Measurements from ENCODE around the gene TBC1D8.

Gene TBC1D8

GRCh38 chr2:100972452-100972851, 178.7 kb downstream of the TBC1D8 start:
- DNase-seq: no peak

- no peak for DNase-seq
These were observed 180.0 kb downstream of the TBC1D8 start for GRCh38 chr2:100971221-100971620.

- no peak for DNase-seq
These were observed 181.2 kb downstream of the TBC1D8 start for GRCh38 chr2:100969998-100970397.

GRCh38 chr2:100968146-100969145, 182.7 kb downstream of the TBC1D8 start:
- DNase-seq: no peak

- no peak for DNase-seq
These were observed 183.5 kb downstream of the TBC1D8 start for GRCh38 chr2:100967716-100968115.

- no peak for DNase-seq
These were observed 185.6 kb downstream of the TBC1D8 start for GRCh38 chr2:100965596-100965995.

- no peak for DNase-seq
These were observed 186.5 kb downstream of the TBC1D8 start for GRCh38 chr2:100964681-100965169.

- no peak for DNase-seq
These were observed 187.0 kb downstream of the TBC1D8 start for GRCh38 chr2:100964222-100964621.

- DNase-seq: no peak
These were observed 188.2 kb downstream of the TBC1D8 start for GRCh38 chr2:100963026-100963375.

- no peak for DNase-seq
These were observed 188.7 kb downstream of the TBC1D8 start for GRCh38 chr2:100962366-100963025.

GRCh38 chr2:100960688-100961087, 190.5 kb downstream of the TBC1D8 start:
- no peak for DNase-seq

- DNase-seq: no peak
These were observed 191.8 kb downstream of the TBC1D8 start for GRCh38 chr2:100959225-100959880.

- no peak for DNase-seq
These were observed 193.1 kb downstream of the TBC1D8 start for GRCh38 chr2:100957996-100958653.

Measured in NCI-H2081 treated with DMSO at 0.1 percent for 48 hours (cell line).